Endothelial cell of umbilical vein (primary cell): ENCODE measurements around the gene ASS1. TPM values are rescaled to one million over a fixed set of nuclear protein-coding genes. Genes with fewer than 3 reads are reported as not detected.

ENCODE experiments used
- BruUV-seq: library from RNA; stranded (reverse); fragments of 400-500 nt; replicated peaks from 2 replicates; lab custom pipeline; 2021; lab: Mats Ljungman, UMichigan
- CTCF ChIA-PET: fragments of 300-600, 350-600 bp; sonication (Branson Sonifier 250); formaldehyde crosslinking; loops from one replicate; lab custom pipeline; 2021; ENCODE audit warnings: antibody characterized with exemption, inconsistent platforms; lab: Charles Lee
- POLR2A ChIA-PET: fragments of 300-600, 350-600 bp; sonication (Branson Sonifier 250); formaldehyde crosslinking; loops from one replicate; lab custom pipeline; 2021; ENCODE audit warnings: antibody characterized with exemption, inconsistent platforms; lab: Charles Lee
- DNase-seq: peaks from one replicate; pipeline ENCODE4 v3.0.0-alpha.2; 2011; ENCODE audit warnings: low read depth, low spot score
- FAIRE-seq: peaks from 2 replicates; lab custom pipeline; 2011; peaks lifted over from hg19 to GRCh38; lab: Jason Lieb, UNC
- H2AFZ ChIP-seq: 2 replicates; pipeline ENCODE4 v1.6.0; 2012; ENCODE audit warnings: low read depth, low read length, control low read depth, inconsistent platforms
- H3K27ac ChIP-seq: 2 replicates; pipeline ENCODE4 v1.5.1; 2011; ENCODE audit warnings: low read depth, mild to moderate bottlenecking, control low read depth, low read length, moderate library complexity; ENCODE audit not compliant: insufficient read depth
- H3K27me3 ChIP-seq, 2 experiments: 2 replicates each; pipeline versions ENCODE4 v1.6.0 to v1.6.1; 2011; ENCODE audit warnings: low read length in 2 of 2, mixed read lengths in 1 of 2; ENCODE audit not compliant: control insufficient read depth in 2 of 2, insufficient read depth in 2 of 2
- H3K36me3 ChIP-seq, 2 experiments: 2 replicates in 1 of 2; 3 replicates in 1 of 2; pipeline ENCODE4 v1.5.1; 2011; ENCODE audit warnings: low read length in 2 of 2, mild to moderate bottlenecking in 1 of 2, moderate library complexity in 1 of 2; ENCODE audit not compliant: control insufficient read depth in 2 of 2, insufficient read depth in 2 of 2; ENCODE audit errors: extremely low read depth in 1 of 2
- H3K4me1 ChIP-seq: 3 replicates; pipeline ENCODE4 v1.5.1; 2011; ENCODE audit warnings: mild to moderate bottlenecking, low read length; ENCODE audit not compliant: control insufficient read depth, insufficient read depth; ENCODE audit errors: extremely low read depth
- H3K4me2 ChIP-seq: 2 replicates; pipeline ENCODE4 v1.6.1; 2011; ENCODE audit warnings: low read length, control low read depth, mixed read lengths; ENCODE audit not compliant: insufficient read depth
- H3K4me3 ChIP-seq, 3 experiments: fragments of 200-600 bp in 1 of 3; sonication (generic), shearing (Covaris generic) in 1 of 3; replicated peaks in 1 of 3; 2 replicates each; pipeline ENCODE4 v1.5.1; 2011 to 2016; ENCODE audit warnings: control low read depth in 3 of 3, low read length in 3 of 3, mild to moderate bottlenecking in 2 of 3, inconsistent platforms in 1 of 3, low read depth in 1 of 3, moderate library complexity in 1 of 3; ENCODE audit not compliant: insufficient read depth in 1 of 3
- H3K79me2 ChIP-seq: 2 replicates; pipeline ENCODE4 v1.6.0; 2012; ENCODE audit warnings: low read length, inconsistent platforms; ENCODE audit not compliant: control insufficient read depth, insufficient read depth
- H3K9ac ChIP-seq: replicated peaks from 2 replicates; pipeline ENCODE3; 2011; ENCODE audit warnings: low read length, control low read depth; ENCODE audit not compliant: insufficient read depth; ENCODE audit errors: extremely low read depth
- H3K9me1 ChIP-seq: replicated peaks from 3 replicates; pipeline ENCODE4 v1.6.0; 2011; ENCODE audit warnings: mild to moderate bottlenecking, low read length; ENCODE audit not compliant: control insufficient read depth, insufficient read depth; ENCODE audit errors: extremely low read depth
- H3K9me3 ChIP-seq: replicated peaks from 2 replicates; pipeline ENCODE4 v1.5.1; 2012; ENCODE audit warnings: low read length, inconsistent platforms; ENCODE audit not compliant: control insufficient read depth, insufficient read depth
- H4K20me1 ChIP-seq: replicated peaks from 2 replicates; pipeline ENCODE3; 2011; ENCODE audit warnings: mild to moderate bottlenecking, low read length; ENCODE audit not compliant: control insufficient read depth, insufficient read depth; ENCODE audit errors: extremely low read depth
- CTCF ChIP-seq, 2 donors: IDR thresholded peaks; 1 replicate in 1 of 2; 2 replicates in 1 of 2; pipeline ENCODE4 v1.5.1; 2011; ENCODE audit warnings: low read length in 2 of 2, mild to moderate bottlenecking in 2 of 2, moderate library complexity in 2 of 2, control low read depth in 1 of 2, inconsistent platforms in 1 of 2, low read depth in 1 of 2; ENCODE audit not compliant: insufficient read depth in 1 of 2; ENCODE audit errors: extremely low read depth in 1 of 2
- EZH2 ChIP-seq: IDR thresholded peaks from 2 replicates; pipeline ENCODE4 v1.6.1; 2012; ENCODE audit warnings: borderline replicate concordance, low read depth, mild to moderate bottlenecking, moderate library complexity, low read length, inconsistent platforms; ENCODE audit not compliant: severe bottlenecking
- FOS ChIP-seq: IDR thresholded peaks from 2 replicates; pipeline ENCODE4 v1.6.1; 2011; ENCODE audit warnings: mild to moderate bottlenecking, low read length, moderate library complexity, borderline replicate concordance; ENCODE audit not compliant: insufficient read depth
- GATA2 ChIP-seq: IDR thresholded peaks from 2 replicates; pipeline ENCODE4 v1.7.0; 2011; ENCODE audit warnings: low read depth, mild to moderate bottlenecking, moderate library complexity, mixed read lengths, low read length; ENCODE audit not compliant: insufficient read length, insufficient read depth
- JUN ChIP-seq: IDR thresholded peaks from 2 replicates; pipeline ENCODE4 v1.6.1; 2011; ENCODE audit warnings: borderline replicate concordance, low read depth; ENCODE audit not compliant: insufficient read length, insufficient read depth
- MAX ChIP-seq: IDR thresholded peaks from 2 replicates; pipeline ENCODE4 v1.6.1; 2011; ENCODE audit not compliant: insufficient read depth, insufficient read length
- MYC ChIP-seq: IDR thresholded peaks from one replicate; pipeline ENCODE4 v1.6.1; 2011; ENCODE audit warnings: mild to moderate bottlenecking, low read depth, low read length
- POLR2A ChIP-seq: IDR thresholded peaks from 2 replicates; pipeline ENCODE4 v1.6.1; 2012; ENCODE audit warnings: low read depth, mild to moderate bottlenecking, control low read depth, low read length
- POLR2AphosphoS5 ChIP-seq: IDR thresholded peaks from 2 replicates; pipeline ENCODE4 v1.6.1; 2012; ENCODE audit warnings: low read depth, mild to moderate bottlenecking, control low read depth, low read length, moderate library complexity; ENCODE audit not compliant: insufficient read depth
- dilution Hi-C: fragments of 300-500 bp; cut with MboI; formaldehyde crosslinking; loops from one replicate; pipeline ENCODE4 v1.15.0; 2019; ENCODE audit warnings: low sequenced_read_pairs; ENCODE audit not compliant: extremely low pct_ligation_motif_present
- intact Hi-C: fragments of 100-400 bp; cut with micrococcal nuclease; formaldehyde crosslinking; loops from one replicate; pipeline ENCODE4 v1.10.0; 2022
- polyA plus RNA-seq, 4 experiments: library from polyadenylated mRNA; depleted of rRNA in 3 of 4; stranded (reverse) in 3 of 4; unstranded in 1 of 4; fragments of >200 nt; gene quantifications; 2 replicates each; pipeline versions ENCODE4 v1.2.1 to v1.2.3, GENCODE V29; 2011 to 2012; ENCODE audit warnings: missing spikeins in 1 of 4
- total RNA-seq: library from RNA; stranded (reverse); gene quantifications from 2 replicates; pipeline ENCODE4 v1.2.3, GENCODE V29; 2021

ASS1 gene
- total and polyA plus RNA-seq, 2 donors (not counting 3 experiments of a cell fraction or from before 2014, with no cell fraction given) = 3.6 to 12.4 TPM

DNA sequence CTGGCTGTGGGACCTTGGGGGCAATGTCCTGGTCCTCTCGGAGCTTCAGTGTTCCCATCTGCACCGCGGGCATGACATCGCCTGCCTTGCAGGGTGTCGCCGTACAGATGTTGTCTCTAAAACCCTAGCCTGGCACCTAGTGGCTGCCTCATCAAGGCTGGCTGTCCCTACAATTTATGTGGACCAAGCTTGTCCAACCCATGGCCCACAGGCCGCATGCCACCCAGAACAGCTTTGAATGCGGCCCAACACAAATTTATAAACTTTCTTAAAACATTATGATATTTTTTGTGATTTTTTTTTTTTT, 18.3 kb upstream of the ASS1 start:
- Histone ChIP-seq H3K4me3 (no peak overlapping the region), H3K27me3 (peaks cover 0 to 2% of the 10 kb centered on the region in 2 experiments), H3K4me2 (no peak overlapping the region), H3K9me1 (no peaks in the 10 kb centered on the region), H3K4me1 (peaks cover 12% of the 10 kb centered on the region), H2AFZ (no peak overlapping the region), H3K9ac (no peak overlapping the region), H3K27ac (no peak overlapping the region), H3K36me3 (no peaks in the 10 kb centered on the region), H3K9me3 (no peaks in the 10 kb centered on the region), H4K20me1 (no peaks in the 10 kb centered on the region), H3K79me2 (no peaks in the 10 kb centered on the region)
- dilution Hi-C loops (no loop called here), intact Hi-C loops (no loop called here)
- ChIA-PET CTCF (interaction anchor here (0.9 to 1.5 kb wide), 5 partner anchors 12 to 256 kb away, joined by 3 to 6 read pairs (median 4); no protein-coding TSS in a partner anchor), POLR2A (interaction anchor here (0.7 kb wide), 1 partner anchor 114 kb away, joined by 4 read pairs; no protein-coding TSS in a partner anchor)
- FAIRE-seq (no peak), DNase-seq (no peak)
- no TSS peak for BruUV-seq
- no peak for TF ChIP-seq CTCF (IDR thresholded peaks at IDR 0.05; ENCODE audit: extremely low read depth in 1 of 2, insufficient read depth in 1 of 2, low read depth in 1 of 2, low read length in 2 of 2)
- TF ChIP-seq FOS = no peak
- TF ChIP-seq MAX = no peak
- TF ChIP-seq EZH2 = no peak
- TF ChIP-seq POLR2A = no peak
- TF ChIP-seq MYC = no peak
- no peak for TF ChIP-seq POLR2AphosphoS5
- TF ChIP-seq GATA2 = no peak
- TF ChIP-seq JUN = no peak
